Eye (tissue), 1 donor: Measurements from ENCODE around the gene CLASP1.

Source experiments
- DNase-seq: peaks from one replicate; pipeline ENCODE4 v3.0.0-alpha.2; 2015

CLASP1 gene

GRCh38 chr2:121534007-121534406 lies 115.3 kb downstream of the CLASP1 start:
- DNase-seq, result no peak

- DNase-seq, result peak; percentile 74
Observed at GRCh38 chr2:121532894-121533293, 116.4 kb downstream of the CLASP1 start.

GRCh38 chr2:121532347-121532766 lies 116.9 kb downstream of the CLASP1 start:
- peak; percentile 68 for DNase-seq

GRCh38 chr2:121530212-121530705 lies 119.0 kb downstream of the CLASP1 start:
- peak; percentile 96 for DNase-seq

GRCh38 chr2:121529439-121530211 lies 119.6 kb downstream of the CLASP1 start:
- DNase-seq, result peak; percentile 93

GRCh38 chr2:121527009-121527682 lies 122.1 kb downstream of the CLASP1 start:
- peak; percentile 17 for DNase-seq

GRCh38 chr2:121524685-121525425 lies 124.4 kb downstream of the CLASP1 start:
- DNase-seq, result no peak

GRCh38 chr2:121521359-121521758 lies 127.9 kb downstream of the CLASP1 start:
- DNase-seq, result no peak

GRCh38 chr2:121520641-121520994 lies 128.6 kb downstream of the CLASP1 start:
- no peak for DNase-seq

- DNase-seq, result peak; percentile 72
Observed at GRCh38 chr2:121519732-121520640, 129.3 kb downstream of the CLASP1 start.

GRCh38 chr2:121519153-121519552 lies 130.1 kb downstream of the CLASP1 start:
- DNase-seq, result no peak

GRCh38 chr2:121513597-121514333 lies 135.5 kb downstream of the CLASP1 start:
- DNase-seq, result no peak

GRCh38 chr2:121510857-121511256 lies 138.4 kb downstream of the CLASP1 start:
- DNase-seq, result no peak

- DNase-seq, result no peak
Observed at GRCh38 chr2:121506621-121507020, 142.6 kb downstream of the CLASP1 start.

GRCh38 chr2:121505986-121506586 lies 143.2 kb downstream of the CLASP1 start:
- no peak for DNase-seq

GRCh38 chr2:121505005-121505404 lies 144.3 kb downstream of the CLASP1 start:
- no peak for DNase-seq

- DNase-seq, result no peak
Observed at GRCh38 chr2:121504316-121504715, 144.9 kb downstream of the CLASP1 start.

- DNase-seq, result no peak
Observed at GRCh38 chr2:121502781-121503180, 146.5 kb downstream of the CLASP1 start.

- no peak for DNase-seq
Observed at GRCh38 chr2:121502246-121502645, 147.0 kb downstream of the CLASP1 start.

GRCh38 chr2:121501554-121501953 lies 147.7 kb downstream of the CLASP1 start:
- no peak for DNase-seq

GRCh38 chr2:121501031-121501430 lies 148.2 kb downstream of the CLASP1 start:
- no peak for DNase-seq
